ENCODE data around the gene PEX7.
"Not testable (repeated sequence)": the region's sequence is repeated elsewhere in the genome, so short reads cannot be mapped to it uniquely, and the experiment has no call there.

The PEX7 gene

GRCh38 chr6:136897071-136897470 lies 74.7 kb downstream of the PEX7 start:
- Histone ChIP-seq H3K27ac (replicated peaks) (no peak overlapping the region), H3K4me3 (replicated peaks; ENCODE audit: insufficient read depth, low read length) (no peak overlapping the region), H3K27me3 (ENCODE audit: insufficient read depth, poor library complexity, severe bottlenecking) (no peaks in the 10 kb centered on the region)
- TF ChIP-seq SPI1 (IDR thresholded peaks at IDR 0.05; ENCODE audit: borderline replicate concordance, low read depth) (no peak), POLR2AphosphoS5 (IDR thresholded peaks at IDR 0.05; ENCODE audit: low read depth) (no peak), REST (IDR thresholded peaks at IDR 0.05; ENCODE audit: insufficient replicate concordance, low read depth) (no peak), GABPA (IDR thresholded peaks at IDR 0.05; ENCODE audit: low read depth) (no peak)
- TF ChIP-seq, protein P1, sequence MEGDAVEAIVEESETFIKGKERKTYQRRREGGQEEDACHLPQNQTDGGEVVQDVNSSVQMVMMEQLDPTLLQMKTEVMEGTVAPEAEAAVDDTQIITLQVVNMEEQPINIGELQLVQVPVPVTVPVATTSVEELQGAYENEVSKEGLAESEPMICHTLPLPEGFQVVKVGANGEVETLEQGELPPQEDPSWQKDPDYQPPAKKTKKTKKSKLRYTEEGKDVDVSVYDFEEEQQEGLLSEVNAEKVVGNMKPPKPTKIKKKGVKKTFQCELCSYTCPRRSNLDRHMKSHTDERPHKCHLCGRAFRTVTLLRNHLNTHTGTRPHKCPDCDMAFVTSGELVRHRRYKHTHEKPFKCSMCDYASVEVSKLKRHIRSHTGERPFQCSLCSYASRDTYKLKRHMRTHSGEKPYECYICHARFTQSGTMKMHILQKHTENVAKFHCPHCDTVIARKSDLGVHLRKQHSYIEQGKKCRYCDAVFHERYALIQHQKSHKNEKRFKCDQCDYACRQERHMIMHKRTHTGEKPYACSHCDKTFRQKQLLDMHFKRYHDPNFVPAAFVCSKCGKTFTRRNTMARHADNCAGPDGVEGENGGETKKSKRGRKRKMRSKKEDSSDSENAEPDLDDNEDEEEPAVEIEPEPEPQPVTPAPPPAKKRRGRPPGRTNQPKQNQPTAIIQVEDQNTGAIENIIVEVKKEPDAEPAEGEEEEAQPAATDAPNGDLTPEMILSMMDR (IDR thresholded peaks at IDR 0.05; ENCODE audit: insufficient read depth, low read length): no peak
- no peak for DNase-seq (ENCODE audit: low read depth in 1 of 2, low spot score in 1 of 2)

DNA sequence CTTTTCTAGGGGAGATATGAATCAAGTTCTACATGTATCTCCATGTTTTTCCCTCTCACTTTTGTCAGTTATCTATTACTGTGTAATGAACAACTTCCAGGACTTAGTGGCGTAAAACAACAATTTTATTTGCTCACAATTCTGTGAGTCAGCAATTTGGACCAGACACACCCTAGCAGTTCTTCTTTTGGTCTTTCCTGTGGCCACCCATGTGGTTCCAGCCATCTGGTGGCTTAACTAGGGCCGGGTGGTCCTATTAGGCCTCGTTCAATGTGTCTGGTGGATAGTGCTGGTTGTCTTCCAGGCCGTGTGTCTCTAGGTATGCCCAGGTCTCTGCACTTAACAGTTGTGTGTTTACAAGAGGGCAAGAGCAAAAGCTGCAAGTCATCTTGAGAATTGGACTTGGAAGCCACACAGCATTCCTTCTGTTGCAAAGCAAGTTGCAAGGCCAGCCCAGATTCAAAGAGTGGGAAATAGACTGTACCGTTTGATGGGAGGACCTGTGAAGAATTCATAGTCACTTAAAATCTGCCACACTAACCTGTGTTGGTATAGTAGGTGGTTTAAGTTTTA lies 78.9 kb downstream of the PEX7 start:
- DNase-seq (ENCODE audit: low read depth in 1 of 2, low spot score in 1 of 2): no peak
- H3K27ac ChIP-seq (replicated peaks): no peak overlapping the region
- no peaks in the 10 kb centered on the region for H3K27me3 ChIP-seq (ENCODE audit: insufficient read depth, poor library complexity, severe bottlenecking)
- TF ChIP-seq, protein P1 (IDR thresholded peaks at IDR 0.05; ENCODE audit: insufficient read depth, low read length): no peak
- TF ChIP-seq REST (IDR thresholded peaks at IDR 0.05; ENCODE audit: insufficient replicate concordance, low read depth) (no peak), POLR2AphosphoS5 (IDR thresholded peaks at IDR 0.05; ENCODE audit: low read depth) (no peak), SPI1 (IDR thresholded peaks at IDR 0.05; ENCODE audit: borderline replicate concordance, low read depth) (no peak), GABPA (IDR thresholded peaks at IDR 0.05; ENCODE audit: low read depth) (no peak)
- H3K4me3 ChIP-seq (replicated peaks; ENCODE audit: insufficient read depth, low read length): no peak overlapping the region

DNA sequence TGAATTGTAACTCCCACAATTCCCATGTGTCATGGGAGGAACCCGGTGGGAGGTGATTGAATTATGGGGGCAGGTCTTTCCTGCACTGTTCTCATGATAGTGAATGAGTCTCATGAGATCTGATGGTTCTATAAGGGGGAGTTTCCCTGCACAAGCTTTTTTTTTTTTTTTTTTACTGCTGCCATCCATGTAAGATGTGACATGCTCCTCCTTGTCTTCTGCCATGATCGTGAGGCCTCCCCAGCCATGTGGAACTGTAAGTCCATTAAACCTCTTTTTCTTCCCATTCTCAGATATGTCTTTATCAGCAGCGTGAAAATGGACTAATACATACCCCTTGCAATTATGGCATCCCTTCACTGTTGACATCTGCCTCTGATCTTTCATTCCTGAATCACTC lies 82.1 kb downstream of the PEX7 start:
- DNase-seq (ENCODE audit: low read depth in 1 of 2, low spot score in 1 of 2); H3K4me3 ChIP-seq (replicated peaks; ENCODE audit: insufficient read depth, low read length); H3K27me3 ChIP-seq (ENCODE audit: insufficient read depth, poor library complexity, severe bottlenecking): not testable (repeated sequence)

DNA sequence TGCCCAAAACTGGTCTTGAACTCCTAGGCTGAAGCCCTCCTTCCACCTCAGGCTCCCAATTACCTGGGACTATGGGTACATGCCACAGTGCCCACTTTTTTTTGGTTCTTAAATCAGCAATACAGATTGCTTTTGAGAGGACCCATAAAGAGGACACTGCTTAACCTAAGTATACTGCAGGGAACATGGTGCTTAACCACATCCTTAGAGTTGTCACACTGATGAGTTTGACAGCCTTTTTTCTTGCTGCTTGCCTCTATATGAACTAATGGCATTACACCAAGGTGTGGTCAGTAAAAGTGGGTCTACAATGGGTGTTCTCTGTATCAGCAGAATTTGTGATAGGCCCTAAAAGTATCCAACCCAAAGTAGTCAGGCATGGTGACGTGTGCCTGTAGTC lies 92.6 kb downstream of the PEX7 start:
- TF ChIP-seq, protein P1 (IDR thresholded peaks at IDR 0.05; ENCODE audit: insufficient read depth, low read length): no peak
- TF ChIP-seq POLR2AphosphoS5 (IDR thresholded peaks at IDR 0.05; ENCODE audit: low read depth) (no peak), GABPA (IDR thresholded peaks at IDR 0.05; ENCODE audit: low read depth) (no peak), SPI1 (IDR thresholded peaks at IDR 0.05; ENCODE audit: borderline replicate concordance, low read depth) (no peak), REST (IDR thresholded peaks at IDR 0.05; ENCODE audit: insufficient replicate concordance, low read depth) (no peak)
- Histone ChIP-seq H3K27me3 (ENCODE audit: insufficient read depth, poor library complexity, severe bottlenecking) (peaks cover 9% of the 10 kb centered on the region), H3K4me3 (replicated peaks; ENCODE audit: insufficient read depth, low read length) (no peak overlapping the region), H3K27ac (replicated peaks) (no peak overlapping the region)
- no peak for DNase-seq (ENCODE audit: low read depth in 1 of 2, low spot score in 1 of 2)

More for the DNA sequence above, 82.1 kb downstream of the PEX7 start:
- H3K27ac ChIP-seq (replicated peaks): not testable (repeated sequence)
